ENCODE results near the gene SORBS1. TPM values are rescaled to one million over a fixed set of nuclear protein-coding genes. Genes with fewer than 3 reads are reported as not detected.
A peak's percentile ranks its signal among the peaks of the same experiment; 100 is the strongest.

SORBS1 gene
- total and polyA plus RNA-seq, 5 donors = 225 to 511 (median 428) TPM

- Histone ChIP-seq H3K4me1 (ENCODE audit: control insufficient read depth, insufficient read depth, low read length) (peaks cover 2% of the 10 kb centered on the region), H3K27ac (ENCODE audit: low read length) (no peak overlapping the region), H3K4me3 (ENCODE audit: low read length) (no peak overlapping the region), H3K27me3 (ENCODE audit: control insufficient read depth, insufficient read depth) (no peaks in the 10 kb centered on the region), H3K9me3 (ENCODE audit: control insufficient read depth, low read length) (no peaks in the 10 kb centered on the region)
- intact Hi-C loops (cut with DNase I) = loop anchor here in 2 of 4 donors (10.0 kb wide), 1 partner anchor 131 kb away; no protein-coding TSS in a partner anchor
- ATAC-seq (no peak), DNase-seq (no peak)
- WGBS = 84% methylated on average over 6 of the region's 6 CpGs
Measured at GRCh38 chr10:95566136-95566535, 5.0 kb upstream of the SORBS1 start.

- Histone ChIP-seq H3K4me1 (ENCODE audit: control insufficient read depth, insufficient read depth, low read length) (peaks cover 2% of the 10 kb centered on the region), H3K9me3 (ENCODE audit: control insufficient read depth, low read length) (no peaks in the 10 kb centered on the region), H3K4me3 (ENCODE audit: low read length) (no peak overlapping the region), H3K27ac (ENCODE audit: low read length) (no peak overlapping the region), H3K27me3 (ENCODE audit: control insufficient read depth, insufficient read depth) (no peaks in the 10 kb centered on the region)
- DNase-seq (no peak), ATAC-seq (no peak)
- intact Hi-C loops (cut with DNase I) = loop anchor here in 2 of 4 donors (10.0 kb wide), 1 partner anchor 131 kb away; no protein-coding TSS in a partner anchor
- 74% methylated on average over 7 of the region's 7 CpGs for WGBS
Measured at GRCh38 chr10:95565336-95565735, 4.2 kb upstream of the SORBS1 start.

GRCh38 chr10:95564291-95564690 is 3.1 kb upstream of the SORBS1 start:
- H3K9me3 ChIP-seq (ENCODE audit: control insufficient read depth, low read length) = no peaks in the 10 kb centered on the region
- H3K27me3 ChIP-seq (ENCODE audit: control insufficient read depth, insufficient read depth) = no peaks in the 10 kb centered on the region
- H3K4me1 ChIP-seq (ENCODE audit: control insufficient read depth, insufficient read depth, low read length) = peaks cover 6% of the 10 kb centered on the region
- DNase-seq = no peak
- WGBS = 96% methylated on average over 7 of the region's 7 CpGs
- ATAC-seq = no peak
- no peak overlapping the region for H3K27ac ChIP-seq (ENCODE audit: low read length)
- intact Hi-C loops (cut with DNase I) = loop anchor here in 2 of 4 donors (10.0 kb wide), 1 partner anchor 129 kb away; no protein-coding TSS in a partner anchor
- H3K4me3 ChIP-seq (ENCODE audit: low read length) = no peak overlapping the region

GRCh38 chr10:95562341-95562965 is 1.3 kb upstream of the SORBS1 start:
- DNase-seq = no peak
- ATAC-seq = no peak
- no peak overlapping the region for H3K4me3 ChIP-seq (ENCODE audit: low read length)
- no peak overlapping the region for H3K27ac ChIP-seq (ENCODE audit: low read length)
- peaks cover 6% of the 10 kb centered on the region for H3K4me1 ChIP-seq (ENCODE audit: control insufficient read depth, insufficient read depth, low read length)
- H3K27me3 ChIP-seq (ENCODE audit: control insufficient read depth, insufficient read depth) = no peaks in the 10 kb centered on the region
- WGBS = 58% methylated on average over 7 of the region's 7 CpGs
- intact Hi-C loops (cut with DNase I) = loop anchor here in 2 of 4 donors (10.0 kb wide), 1 partner anchor 128 kb away; no protein-coding TSS in a partner anchor
- H3K9me3 ChIP-seq (ENCODE audit: control insufficient read depth, low read length) = no peaks in the 10 kb centered on the region

- no peaks in the 10 kb centered on the region for H3K27me3 ChIP-seq (ENCODE audit: control insufficient read depth, insufficient read depth)
- no peak overlapping the region for H3K27ac ChIP-seq (ENCODE audit: low read length)
- H3K4me1 ChIP-seq (ENCODE audit: control insufficient read depth, insufficient read depth, low read length) = peaks cover 11% of the 10 kb centered on the region
- no peak for DNase-seq
- intact Hi-C loops (cut with DNase I) = loop anchor here in 2 of 4 donors (10.0 kb wide), 1 partner anchor 127 kb away; no protein-coding TSS in a partner anchor
- peak overlapping the region; percentile 72 for H3K4me3 ChIP-seq (ENCODE audit: low read length)
- no peak for ATAC-seq
- 46% methylated on average over 7 of the region's 7 CpGs for WGBS
- H3K9me3 ChIP-seq (ENCODE audit: control insufficient read depth, low read length) = no peaks in the 10 kb centered on the region
Measured at GRCh38 chr10:95561864-95562177, 650 bp upstream of the SORBS1 start.

- Histone ChIP-seq H3K9me3 (ENCODE audit: control insufficient read depth, low read length) (no peaks in the 10 kb centered on the region), H3K4me1 (ENCODE audit: control insufficient read depth, insufficient read depth, low read length) (peaks cover 11% of the 10 kb centered on the region), H3K27me3 (ENCODE audit: control insufficient read depth, insufficient read depth) (no peaks in the 10 kb centered on the region), H3K4me3 (ENCODE audit: low read length) (peak overlapping the region; percentile 89), H3K27ac (ENCODE audit: low read length) (peak overlapping the region; percentile 44)
- 2% methylated on average over 48 of the region's 48 CpGs for WGBS
- peak; percentile 38 to 75 (median 75) for DNase-seq
- intact Hi-C loops (cut with DNase I) = loop anchor here in 2 of 4 donors (10.0 kb wide), 1 partner anchor 126 kb away; no protein-coding TSS in a partner anchor
- peak; percentile 5 to 6 for ATAC-seq
Measured at GRCh38 chr10:95560278-95561176, 644 bp downstream of the SORBS1 start.

GRCh38 chr10:95559896-95560277 is 1.3 kb downstream of the SORBS1 start:
- H3K27ac ChIP-seq (ENCODE audit: low read length) = peak overlapping the region; percentile 77
- H3K4me1 ChIP-seq (ENCODE audit: control insufficient read depth, insufficient read depth, low read length) = peaks cover 11% of the 10 kb centered on the region
- ATAC-seq (no peak), DNase-seq (no peak)
- peak overlapping the region; percentile 89 for H3K4me3 ChIP-seq (ENCODE audit: low read length)
- 14% methylated on average over 10 of the region's 10 CpGs for WGBS
- intact Hi-C loops (cut with DNase I) = loop anchor here (5.0 to 10.0 kb wide), 4 partner anchors 43 to 125 kb away; no protein-coding TSS in a partner anchor
- no peaks in the 10 kb centered on the region for H3K9me3 ChIP-seq (ENCODE audit: control insufficient read depth, low read length)
- H3K27me3 ChIP-seq (ENCODE audit: control insufficient read depth, insufficient read depth) = no peaks in the 10 kb centered on the region

GRCh38 chr10:95559471-95559870 is 1.7 kb downstream of the SORBS1 start:
- H3K4me3 ChIP-seq (ENCODE audit: low read length) = peak overlapping the region; percentile 89
- DNase-seq (no peak), ATAC-seq (no peak)
- peaks cover 11% of the 10 kb centered on the region for H3K4me1 ChIP-seq (ENCODE audit: control insufficient read depth, insufficient read depth, low read length)
- H3K9me3 ChIP-seq (ENCODE audit: control insufficient read depth, low read length) = no peaks in the 10 kb centered on the region
- intact Hi-C loops (cut with DNase I) = loop anchor here in 2 of 4 donors (5.0 to 10.0 kb wide), 3 partner anchors 42 to 122 kb away; no protein-coding TSS in a partner anchor
- H3K27me3 ChIP-seq (ENCODE audit: control insufficient read depth, insufficient read depth) = no peaks in the 10 kb centered on the region
- peak overlapping the region; percentile 77 for H3K27ac ChIP-seq (ENCODE audit: low read length)
- 21% methylated on average over 4 of the region's 4 CpGs for WGBS

- WGBS = 55% methylated on average over 1 of the region's 1 CpG
- no peaks in the 10 kb centered on the region for H3K27me3 ChIP-seq (ENCODE audit: control insufficient read depth, insufficient read depth)
- peak overlapping the region; percentile 89 for H3K4me3 ChIP-seq (ENCODE audit: low read length)
- ATAC-seq (no peak), DNase-seq (no peak)
- no peaks in the 10 kb centered on the region for H3K9me3 ChIP-seq (ENCODE audit: control insufficient read depth, low read length)
- H3K27ac ChIP-seq (ENCODE audit: low read length) = peak overlapping the region; percentile 77
- peaks cover 11% of the 10 kb centered on the region for H3K4me1 ChIP-seq (ENCODE audit: control insufficient read depth, insufficient read depth, low read length)
- intact Hi-C loops (cut with DNase I) = loop anchor here in 2 of 4 donors (5.0 to 10.0 kb wide), 3 partner anchors 41 to 121 kb away; no protein-coding TSS in a partner anchor
Measured at GRCh38 chr10:95558593-95559320, 2.4 kb downstream of the SORBS1 start.

- DNase-seq (no peak), ATAC-seq (no peak)
- Histone ChIP-seq H3K4me3 (ENCODE audit: low read length) (no peak overlapping the region), H3K27me3 (ENCODE audit: control insufficient read depth, insufficient read depth) (no peaks in the 10 kb centered on the region), H3K9me3 (ENCODE audit: control insufficient read depth, low read length) (no peaks in the 10 kb centered on the region), H3K27ac (ENCODE audit: low read length) (peak overlapping the region; percentile 39), H3K4me1 (ENCODE audit: control insufficient read depth, insufficient read depth, low read length) (peaks cover 11% of the 10 kb centered on the region)
- 74% methylated on average over 8 of the region's 8 CpGs for WGBS
- intact Hi-C loops (cut with DNase I) = loop anchor here in 2 of 4 donors (5.0 to 10.0 kb wide), 3 partner anchors 40 to 120 kb away; no protein-coding TSS in a partner anchor
Measured at GRCh38 chr10:95556994-95557767, 4.0 kb downstream of the SORBS1 start.
